Melanocyte of skin (primary cell): ENCODE measurements around the gene TSHZ1. TPM values are rescaled to one million over a fixed set of nuclear protein-coding genes. Genes with fewer than 3 reads are reported as not detected.

Source experiments
- total RNA-seq, 2 donors: library from RNA; depleted of rRNA; stranded (reverse); fragments of >200 nt; gene quantifications; 2 replicates each; pipeline ENCODE4 v1.2.3, GENCODE V29; 2012

TSHZ1 gene, protein sequence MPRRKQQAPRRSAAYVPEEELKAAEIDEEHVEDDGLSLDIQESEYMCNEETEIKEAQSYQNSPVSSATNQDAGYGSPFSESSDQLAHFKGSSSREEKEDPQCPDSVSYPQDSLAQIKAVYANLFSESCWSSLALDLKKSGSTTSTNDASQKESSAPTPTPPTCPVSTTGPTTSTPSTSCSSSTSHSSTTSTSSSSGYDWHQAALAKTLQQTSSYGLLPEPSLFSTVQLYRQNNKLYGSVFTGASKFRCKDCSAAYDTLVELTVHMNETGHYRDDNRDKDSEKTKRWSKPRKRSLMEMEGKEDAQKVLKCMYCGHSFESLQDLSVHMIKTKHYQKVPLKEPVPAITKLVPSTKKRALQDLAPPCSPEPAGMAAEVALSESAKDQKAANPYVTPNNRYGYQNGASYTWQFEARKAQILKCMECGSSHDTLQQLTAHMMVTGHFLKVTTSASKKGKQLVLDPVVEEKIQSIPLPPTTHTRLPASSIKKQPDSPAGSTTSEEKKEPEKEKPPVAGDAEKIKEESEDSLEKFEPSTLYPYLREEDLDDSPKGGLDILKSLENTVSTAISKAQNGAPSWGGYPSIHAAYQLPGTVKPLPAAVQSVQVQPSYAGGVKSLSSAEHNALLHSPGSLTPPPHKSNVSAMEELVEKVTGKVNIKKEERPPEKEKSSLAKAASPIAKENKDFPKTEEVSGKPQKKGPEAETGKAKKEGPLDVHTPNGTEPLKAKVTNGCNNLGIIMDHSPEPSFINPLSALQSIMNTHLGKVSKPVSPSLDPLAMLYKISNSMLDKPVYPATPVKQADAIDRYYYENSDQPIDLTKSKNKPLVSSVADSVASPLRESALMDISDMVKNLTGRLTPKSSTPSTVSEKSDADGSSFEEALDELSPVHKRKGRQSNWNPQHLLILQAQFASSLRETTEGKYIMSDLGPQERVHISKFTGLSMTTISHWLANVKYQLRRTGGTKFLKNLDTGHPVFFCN (N-terminal part only)
- 10 to 100 TPM; 12.7 to 14.8 TPM for total RNA-seq

DNA sequence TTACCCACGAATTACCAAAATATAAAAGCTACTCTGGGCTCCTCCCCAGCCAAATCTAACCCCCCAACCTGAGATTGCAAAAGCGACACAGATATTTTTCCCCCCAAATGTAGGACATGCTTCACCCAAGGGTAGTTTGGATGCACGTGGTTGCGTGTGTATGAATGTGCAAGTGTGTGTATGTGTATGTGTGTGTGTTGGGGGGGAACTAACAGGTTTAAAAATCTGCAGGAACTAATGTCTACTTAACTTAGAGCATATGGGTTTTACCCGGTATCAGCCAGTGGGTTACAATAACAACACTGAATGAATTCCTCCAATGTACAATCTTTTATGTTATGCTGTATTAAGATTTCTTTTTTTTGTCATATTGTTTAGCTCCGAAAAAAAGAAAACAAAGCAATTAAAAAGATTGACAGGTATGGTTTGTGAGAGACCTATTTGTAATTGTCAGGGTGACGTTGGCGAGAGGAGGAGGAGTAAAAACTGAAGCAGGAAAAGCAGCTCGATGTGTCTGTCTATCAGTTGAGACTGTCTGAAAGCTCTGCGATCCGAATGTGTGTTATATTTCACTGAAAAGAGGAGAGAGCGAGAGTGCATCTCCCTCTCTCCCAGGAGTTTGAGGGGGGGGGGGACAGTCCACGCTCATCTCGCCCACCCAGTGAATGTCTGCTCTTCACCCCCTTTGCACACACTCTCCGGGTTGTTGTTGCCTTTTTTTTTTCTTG is at the start of gene TSHZ1:
TSS of gene TSHZ1 (plus strand) at position 524 of the 728 bp plus-strand sequence. CDS start 1,080 bp downstream, outside the sequence.

DNA sequence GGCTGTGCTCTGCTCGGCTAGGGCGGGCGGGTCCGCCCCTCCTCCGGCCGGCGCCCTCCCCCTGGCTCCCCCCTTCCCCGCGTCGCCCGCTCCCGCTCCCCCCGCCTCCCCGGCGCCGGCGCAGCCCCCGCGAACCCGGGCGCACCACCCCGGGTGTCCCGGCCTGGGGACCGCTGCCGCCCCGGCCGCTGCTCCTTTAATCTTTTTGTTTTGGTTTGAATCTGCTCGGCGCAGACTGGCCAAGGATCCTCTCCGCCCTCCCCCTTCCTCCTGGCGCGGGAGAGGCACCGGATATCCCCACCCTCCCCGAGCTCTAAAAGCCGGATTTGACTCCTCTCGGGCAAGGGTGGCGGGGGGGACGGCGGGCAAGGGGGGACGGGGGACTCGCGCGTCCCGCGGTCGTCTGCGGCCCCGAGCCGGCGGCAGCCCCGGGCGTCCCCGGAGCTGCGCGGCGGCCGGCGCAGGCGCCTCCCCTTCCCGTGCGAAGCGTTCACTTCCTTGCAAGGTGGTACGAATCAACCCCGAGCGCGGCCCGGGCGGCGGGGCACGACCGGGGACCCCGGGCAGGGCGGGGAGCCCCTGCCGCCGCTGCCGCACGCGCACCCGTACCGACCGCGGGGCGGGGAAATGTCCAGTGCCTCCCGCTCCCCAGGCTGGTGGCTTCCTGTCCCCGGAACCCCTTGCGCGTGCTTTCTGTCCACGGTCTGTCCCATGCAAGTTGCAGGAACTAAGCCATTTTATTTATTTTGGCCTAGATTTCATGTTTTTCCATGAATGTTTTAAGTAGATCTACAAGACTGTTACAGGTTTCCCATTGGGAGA is 1.3 kb upstream of the TSHZ1 start, which contains the start of gene PTGR3:
TSS of gene PTGR3 (minus strand) at position 11 of the 822 bp plus-strand sequence. CDS start 81 bp downstream, outside the sequence.

Other genes with a start within 250 kb of the TSHZ1 start
- 10 to 100 TPM; 17.0 to 19.6 TPM for gene PTGR3, start 1.7 kb upstream of the TSHZ1 start, total RNA-seq
- gene SMIM21, start 216.9 kb downstream of the TSHZ1 start, total RNA-seq: not detected